Measurements from ENCODE around the gene HOXB7.

DNA sequence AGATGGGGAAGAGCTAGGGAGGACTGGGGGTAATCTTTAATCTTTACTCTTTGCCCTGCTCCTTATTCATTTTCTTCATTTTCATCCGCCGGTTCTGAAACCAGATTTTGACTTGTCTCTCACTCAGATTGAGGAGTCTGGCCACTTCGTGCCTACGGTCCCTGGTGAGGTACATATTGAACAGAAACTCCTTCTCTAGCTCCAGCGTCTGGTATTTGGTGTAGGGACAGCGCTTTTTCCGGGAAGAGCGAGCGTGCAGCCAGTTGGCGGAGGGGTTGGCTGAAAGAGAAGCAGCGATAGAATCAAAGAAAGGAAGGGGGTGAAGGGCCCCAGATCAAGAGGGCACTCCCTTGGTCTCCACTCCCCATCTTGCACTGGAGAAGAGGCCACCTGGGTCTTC is 12.0 kb upstream of the HOXB7 start:
- TF ChIP-seq EZH2 (IDR thresholded peaks at IDR 0.05; ENCODE audit: insufficient read depth, poor library complexity, severe bottlenecking) (no peak), EZH2phosphoT487 (IDR thresholded peaks at IDR 0.05; ENCODE audit: insufficient read depth, low read depth) (no peak)

Measured in GM23248 (cell line).